ENCODE results near the gene SPINK1. TPM values are rescaled to one million over a fixed set of nuclear protein-coding genes. Genes with fewer than 3 reads are reported as not detected.

The SPINK1 gene
- polyA plus RNA-seq, 2 of the 4 experiments (the other 2 are of a cell fraction): 0.22 TPM; not detected in 1

- TF ChIP-seq MAX (IDR thresholded peaks at IDR 0.05): no peak
- no peak for TF ChIP-seq RFX5 (IDR thresholded peaks at IDR 0.05)
- TF ChIP-seq TP53 (CRISPR knock-in tag; IDR thresholded peaks at IDR 0.05): no peak
These were observed 21.4 kb downstream of the SPINK1 start (continued) for GRCh38 chr5:147809830-147810666.

GRCh38 chr5:147805030-147805454 lies 26.4 kb downstream of the SPINK1 start:
- Histone ChIP-seq H3K9me3 (no peaks in the 10 kb centered on the region), H3K4me1 (no peaks in the 10 kb centered on the region), H3K4me3 (no peak overlapping the region), H3K27ac (no peak overlapping the region), H3K4me2 (no peak overlapping the region)
- POLR2A ChIA-PET: no interaction called here
- no peak for DNase-seq (ENCODE audit: low read depth in 1 of 2, low spot score in 1 of 2)
- FAIRE-seq: no peak
- CTCF ChIA-PET: interaction anchor here (0.7 to 2.0 kb wide), 2 partner anchors 18 to 196 kb away, joined by 3 to 6 read pairs; no protein-coding TSS in a partner anchor
- TF ChIP-seq PHF8 (IDR thresholded peaks at IDR 0.05; ENCODE audit: borderline replicate concordance, low read depth): no peak
- no peak for TF ChIP-seq HES2 (IDR thresholded peaks at IDR 0.05)
- TF ChIP-seq E2F6 (IDR thresholded peaks at IDR 0.05; ENCODE audit: borderline replicate concordance, low read depth): no peak
- no peak for TF ChIP-seq HOXB5 (CRISPR knock-in tag; IDR thresholded peaks at IDR 0.05)
- TF ChIP-seq CBX8 (IDR thresholded peaks at IDR 0.05): no peak
- no peak for TF ChIP-seq ZFP36 (IDR thresholded peaks at IDR 0.05; ENCODE audit: borderline replicate concordance, partially characterized antibody)
- TF ChIP-seq HOXB13 (CRISPR knock-in tag; IDR thresholded peaks at IDR 0.05; ENCODE audit: low read depth): no peak
- no peak for TF ChIP-seq RCOR1 (IDR thresholded peaks at IDR 0.05; ENCODE audit: low read depth, low read length)
- TF ChIP-seq REST (IDR thresholded peaks at IDR 0.05): no peak
- TF ChIP-seq SMC3 (IDR thresholded peaks at IDR 0.05): no peak
- no peak for TF ChIP-seq RAD21 (conservative IDR thresholded peaks at IDR 0.05 in 1 of 2, IDR thresholded peaks at IDR 0.05 in 1 of 2)
- no peak for TF ChIP-seq ZSCAN20 (CRISPR knock-in tag; IDR thresholded peaks at IDR 0.05)
- TF ChIP-seq BCL3 (IDR thresholded peaks at IDR 0.05): no peak
- TF ChIP-seq ZC3H11A (IDR thresholded peaks at IDR 0.05): no peak
- no peak for TF ChIP-seq PBX3 (IDR thresholded peaks at IDR 0.05)
- TF ChIP-seq CHD4 (IDR thresholded peaks at IDR 0.05; ENCODE audit: borderline replicate concordance): no peak
- no peak for ATAC-seq
- WGBS (ENCODE audit: missing lambda C conversion rate): 12% methylated on average over 6 of the region's 6 CpGs

All from A549 (cell line).